Thymus (tissue), 14 donors: ENCODE results near the gene CROCC. TPM values are rescaled to one million over a fixed set of nuclear protein-coding genes. Genes with fewer than 3 reads are reported as not detected.
"Not testable (repeated sequence)": the region's sequence is repeated elsewhere in the genome, so short reads cannot be mapped to it uniquely, and the experiment has no call there.

Experiments
- DNase-seq, 9 donors: peaks; one replicate each; pipeline ENCODE4 v3.0.0-alpha.2; 2013; ENCODE audit warnings: low spot score in 9 of 9, low read depth in 6 of 9, missing footprints in 1 of 9
- H3K27ac ChIP-seq, 2 donors: one replicate each; pipeline ENCODE4 v1.5.1; 2013; ENCODE audit warnings: control low read depth in 1 of 2, low read depth in 1 of 2, low read length in 1 of 2, mild to moderate bottlenecking in 1 of 2, moderate library complexity in 1 of 2
- H3K27me3 ChIP-seq, 2 donors: one replicate each; pipeline ENCODE4 v1.5.1; 2013; ENCODE audit warnings: low read length in 1 of 2; ENCODE audit not compliant: control insufficient read depth in 2 of 2, insufficient read depth in 1 of 2
- H3K36me3 ChIP-seq, 2 donors: one replicate each; pipeline ENCODE4 v1.5.1; 2013; ENCODE audit warnings: low read length in 1 of 2, mild to moderate bottlenecking in 1 of 2, moderate library complexity in 1 of 2; ENCODE audit not compliant: control insufficient read depth in 2 of 2, insufficient read depth in 2 of 2
- H3K4me1 ChIP-seq, 2 donors: one replicate each; pipeline ENCODE4 v1.5.1; 2013; ENCODE audit warnings: low read length in 2 of 2; ENCODE audit not compliant: control insufficient read depth in 2 of 2, insufficient read depth in 2 of 2
- H3K4me3 ChIP-seq, 2 donors: one replicate each; pipeline ENCODE4 v1.5.1; 2013; ENCODE audit warnings: low read length in 2 of 2, control low read depth in 1 of 2, mild to moderate bottlenecking in 1 of 2
- H3K9me3 ChIP-seq, 2 donors: one replicate each; pipeline ENCODE4 v1.5.1; 2013; ENCODE audit warnings: low read length in 1 of 2, mild to moderate bottlenecking in 1 of 2; ENCODE audit not compliant: control insufficient read depth in 2 of 2, insufficient read depth in 1 of 2
- WGBS: extraction: QIAGEN DNeasy Blood & Tissue Kit; methylation state at CpG from one replicate; pipeline ENCODE4 v1.1.7; 2013; 5-methylcytosine and 5-hydroxymethylcytosine counted together
- long read RNA-seq, 10 donors: transcript quantifications; one replicate each; lab custom pipeline, GENCODE V29; 2026
- polyA plus RNA-seq: library from polyadenylated mRNA; stranded (reverse); fragments of 200-250 nt; gene quantifications from one replicate; pipeline ENCODE4 v1.2.3, GENCODE V29; 2013
- total RNA-seq: library from RNA; stranded (reverse); fragments of 120-200 nt; gene quantifications from one replicate; pipeline ENCODE4 v1.2.4, GENCODE V29; 2013
- donor health status: healthy.

Gene CROCC, protein sequence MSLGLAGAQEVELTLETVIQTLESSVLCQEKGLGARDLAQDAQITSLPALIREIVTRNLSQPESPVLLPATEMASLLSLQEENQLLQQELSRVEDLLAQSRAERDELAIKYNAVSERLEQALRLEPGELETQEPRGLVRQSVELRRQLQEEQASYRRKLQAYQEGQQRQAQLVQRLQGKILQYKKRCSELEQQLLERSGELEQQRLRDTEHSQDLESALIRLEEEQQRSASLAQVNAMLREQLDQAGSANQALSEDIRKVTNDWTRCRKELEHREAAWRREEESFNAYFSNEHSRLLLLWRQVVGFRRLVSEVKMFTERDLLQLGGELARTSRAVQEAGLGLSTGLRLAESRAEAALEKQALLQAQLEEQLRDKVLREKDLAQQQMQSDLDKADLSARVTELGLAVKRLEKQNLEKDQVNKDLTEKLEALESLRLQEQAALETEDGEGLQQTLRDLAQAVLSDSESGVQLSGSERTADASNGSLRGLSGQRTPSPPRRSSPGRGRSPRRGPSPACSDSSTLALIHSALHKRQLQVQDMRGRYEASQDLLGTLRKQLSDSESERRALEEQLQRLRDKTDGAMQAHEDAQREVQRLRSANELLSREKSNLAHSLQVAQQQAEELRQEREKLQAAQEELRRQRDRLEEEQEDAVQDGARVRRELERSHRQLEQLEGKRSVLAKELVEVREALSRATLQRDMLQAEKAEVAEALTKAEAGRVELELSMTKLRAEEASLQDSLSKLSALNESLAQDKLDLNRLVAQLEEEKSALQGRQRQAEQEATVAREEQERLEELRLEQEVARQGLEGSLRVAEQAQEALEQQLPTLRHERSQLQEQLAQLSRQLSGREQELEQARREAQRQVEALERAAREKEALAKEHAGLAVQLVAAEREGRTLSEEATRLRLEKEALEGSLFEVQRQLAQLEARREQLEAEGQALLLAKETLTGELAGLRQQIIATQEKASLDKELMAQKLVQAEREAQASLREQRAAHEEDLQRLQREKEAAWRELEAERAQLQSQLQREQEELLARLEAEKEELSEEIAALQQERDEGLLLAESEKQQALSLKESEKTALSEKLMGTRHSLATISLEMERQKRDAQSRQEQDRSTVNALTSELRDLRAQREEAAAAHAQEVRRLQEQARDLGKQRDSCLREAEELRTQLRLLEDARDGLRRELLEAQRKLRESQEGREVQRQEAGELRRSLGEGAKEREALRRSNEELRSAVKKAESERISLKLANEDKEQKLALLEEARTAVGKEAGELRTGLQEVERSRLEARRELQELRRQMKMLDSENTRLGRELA (N-terminal part only)
- total RNA-seq (9.4 TPM), polyA plus RNA-seq (97.1 TPM)
- long read RNA-seq, donor 1, result 0 reads
- long read RNA-seq, donor 2, partial matches to known transcripts, result 0 of 8 reads
- long read RNA-seq, donor 2, other reads (novel, unspliced or antisense), result 8 of 8 reads
- long read RNA-seq, donor 3, partial matches to known transcripts, result 5 of 5 reads
- long read RNA-seq, donor 3, other reads (novel, unspliced or antisense), result 0 of 5 reads
- long read RNA-seq, donor 4, partial matches to known transcripts, result 5 of 5 reads
- long read RNA-seq, donor 4, other reads (novel, unspliced or antisense), result 0 of 5 reads
- long read RNA-seq, donor 5, result 0 reads
- long read RNA-seq, donor 6, result 0 reads
- long read RNA-seq, donor 7, partial matches to known transcripts, result 0 of 25 reads
- long read RNA-seq, donor 7, other reads (novel, unspliced or antisense), result 25 of 25 reads
- long read RNA-seq, donor 8, result 0 reads
- long read RNA-seq, donor 9, result 0 reads
- long read RNA-seq, donor 10, result 0 reads

DNA sequence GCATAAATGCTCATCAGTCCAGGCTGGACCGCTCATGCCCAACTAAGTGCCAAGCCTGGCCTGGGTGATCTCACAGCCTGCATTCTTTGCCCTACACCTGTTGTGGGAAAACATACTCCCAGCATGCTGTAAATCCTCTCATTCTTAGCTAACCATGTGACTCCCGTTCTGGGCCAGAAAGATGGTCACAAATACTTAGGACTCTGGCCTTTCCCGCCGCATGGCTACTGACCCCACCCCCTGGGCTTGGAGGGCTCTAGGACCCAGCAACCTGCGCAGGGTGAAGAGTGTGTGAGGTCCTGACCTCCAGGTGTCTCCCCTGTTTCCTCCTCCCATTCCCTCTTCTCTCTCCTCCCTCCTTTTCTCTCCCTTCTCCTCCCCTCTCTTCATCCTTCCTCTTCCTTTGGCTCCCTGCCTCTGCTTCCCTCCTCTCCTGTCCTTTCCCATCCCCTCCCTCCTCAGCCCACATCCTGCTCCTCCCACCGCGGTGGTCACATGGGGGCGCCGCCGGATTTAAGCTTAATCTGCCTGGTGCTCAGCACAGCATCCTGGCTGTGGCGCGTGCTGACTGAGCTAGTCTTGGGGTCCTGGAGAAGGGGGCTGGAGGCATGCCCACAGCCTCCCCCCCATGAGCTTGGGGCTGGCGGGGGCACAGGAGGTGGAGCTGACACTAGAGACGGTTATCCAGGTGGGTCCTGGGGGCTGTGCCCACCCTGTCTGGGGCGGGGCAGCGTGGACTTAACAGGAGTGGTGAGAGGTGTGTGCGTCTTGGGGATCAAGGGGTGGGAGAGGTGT, at the start of gene CROCC:
TSS of gene CROCC (plus strand) at position 541 of the 795 bp plus-strand sequence. CDS start at position 629, 88 bp downstream.
- WGBS, result 22% methylated on average over 17 of the region's 17 CpGs
- H3K27ac ChIP-seq, result peak within 1 kb of the TSS in 1 of 2 donors; percentile 26
- H3K27me3 ChIP-seq, result no peaks in the 10 kb centered on the region
- peak within 1 kb of the TSS; percentile 0 to 48 for H3K4me3 ChIP-seq
- no peaks in the 10 kb centered on the region for H3K36me3 ChIP-seq
- DNase-seq, result peak in 5 of 9 donors; percentile 56 to 87 (median 73)
- H3K4me1 ChIP-seq, result peaks cover 14 to 43% of the 10 kb centered on the region in 2 donors
- H3K9me3 ChIP-seq, result no peaks in the 10 kb centered on the region

- Histone ChIP-seq H3K4me1 (peaks cover 0 to 11% of the 10 kb centered on the region in 2 donors), H3K27me3 (peaks cover 0 to 66% of the 10 kb centered on the region in 2 donors)
- H3K4me3 ChIP-seq, H3K9me3 ChIP-seq, H3K36me3 ChIP-seq, H3K27ac ChIP-seq: not testable (repeated sequence)
- peak in 2 of 9 donors; percentile 20 to 27 for DNase-seq
- WGBS, result 52% methylated on average over 58 of the region's 66 CpGs
These were observed 49.3 kb upstream of the CROCC start for GRCh38 chr1:16872152-16873075.

DNA sequence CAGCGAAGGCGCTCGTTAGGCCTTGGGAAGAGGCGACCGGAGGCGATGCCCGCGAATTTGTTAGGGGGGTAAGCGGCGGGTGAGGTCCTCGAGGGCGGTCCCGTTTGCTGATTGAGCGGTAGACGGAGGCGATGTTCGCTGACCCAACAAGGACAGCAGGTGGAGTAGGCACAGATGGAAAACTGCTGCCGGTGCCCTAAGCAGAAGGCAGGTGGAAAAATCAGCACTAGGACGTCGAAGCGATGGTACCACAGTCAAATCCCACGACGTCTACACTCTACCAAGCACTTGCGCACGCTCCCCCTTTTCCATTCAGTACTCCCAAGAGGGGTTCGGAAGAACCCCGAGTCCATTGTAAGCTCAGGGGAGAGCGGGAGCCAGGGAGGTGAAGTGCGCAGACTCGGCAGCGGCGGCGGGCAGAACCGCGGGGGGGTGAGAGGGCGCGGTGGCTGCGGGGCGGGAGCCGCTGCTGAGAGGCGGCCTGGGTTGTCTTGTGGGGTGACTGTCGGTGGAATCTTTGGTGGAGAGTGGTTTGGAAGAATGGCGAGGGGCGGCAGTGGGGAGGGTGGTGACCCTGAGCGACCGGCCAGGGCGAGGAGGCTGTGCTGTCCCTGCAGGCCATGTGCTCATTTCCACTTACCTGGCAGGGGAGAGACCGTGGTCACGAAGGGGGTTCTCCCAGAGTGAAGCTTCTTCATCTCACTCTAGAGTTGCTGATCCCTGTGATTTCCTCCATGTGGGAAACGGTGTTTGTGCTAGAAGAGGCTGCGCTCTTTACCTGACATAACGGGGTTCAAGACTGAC, 48.5 kb upstream of the CROCC start:
- H3K9me3 ChIP-seq, H3K36me3 ChIP-seq, H3K27ac ChIP-seq: not testable (repeated sequence)
- peaks cover 0 to 11% of the 10 kb centered on the region in 2 donors for H3K4me1 ChIP-seq
- DNase-seq, result peak in 2 of 9 donors; percentile 38 to 54
- 34% methylated on average over 41 of the region's 52 CpGs for WGBS
- peaks cover 0 to 66% of the 10 kb centered on the region in 2 donors for H3K27me3 ChIP-seq
- H3K4me3 ChIP-seq, result peak overlapping the region in 1 of 2 donors; percentile 25

GRCh38 chr1:16874968-16875765, 46.6 kb upstream of the CROCC start:
- not testable (repeated sequence) for H3K4me3 ChIP-seq, H3K27ac ChIP-seq, H3K36me3 ChIP-seq, H3K9me3 ChIP-seq, DNase-seq
- H3K4me1 ChIP-seq, result peaks cover 0 to 11% of the 10 kb centered on the region in 2 donors
- WGBS, result 81% methylated on average over 31 of the region's 35 CpGs
- peaks cover 0 to 70% of the 10 kb centered on the region in 2 donors for H3K27me3 ChIP-seq

DNA sequence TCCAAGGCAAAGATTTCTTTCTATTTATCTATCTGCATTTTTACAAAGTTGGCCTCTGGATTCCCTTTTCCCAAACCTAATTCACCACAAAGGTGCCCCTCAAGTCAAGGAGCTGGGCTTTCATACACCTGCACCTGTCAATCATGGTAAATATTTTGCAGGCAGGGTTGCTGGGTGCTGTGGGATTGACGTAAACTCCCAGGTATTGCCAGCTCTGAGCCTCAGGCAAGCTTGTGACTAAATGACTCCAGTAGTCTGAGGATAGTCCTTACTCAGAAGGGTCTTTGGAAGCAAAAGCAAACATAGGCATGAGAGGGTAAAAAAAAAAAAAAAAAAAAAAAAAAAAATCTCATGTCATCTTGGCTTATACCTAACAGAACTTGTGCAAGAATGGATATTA, 40.0 kb upstream of the CROCC start:
- DNase-seq, H3K4me1 ChIP-seq, H3K9me3 ChIP-seq, H3K36me3 ChIP-seq, H3K27ac ChIP-seq, H3K4me3 ChIP-seq: not testable (repeated sequence)
- WGBS, result 92% methylated on average over 1 of the region's 1 CpG
- peaks cover 0 to 64% of the 10 kb centered on the region in 2 donors for H3K27me3 ChIP-seq

DNA sequence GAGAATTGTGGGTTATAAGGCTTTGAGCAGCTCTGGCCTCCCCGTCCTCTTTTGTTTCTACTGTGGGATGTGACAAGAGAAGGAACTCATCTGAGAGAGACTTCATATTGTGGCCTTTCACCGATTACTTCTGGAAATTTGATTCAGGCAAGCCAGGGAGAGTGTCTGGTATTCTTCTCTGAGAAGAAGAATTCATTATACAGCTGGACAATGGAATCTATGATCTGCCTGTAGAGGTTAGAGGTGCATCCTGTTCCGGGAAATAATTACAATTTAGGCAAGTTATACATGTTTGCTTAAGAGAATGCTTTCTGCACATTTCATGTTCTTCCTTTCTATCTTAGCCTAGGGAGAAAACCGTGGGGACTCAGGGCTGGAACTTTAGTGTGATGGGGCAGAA, 38.7 kb upstream of the CROCC start:
- Histone ChIP-seq H3K4me1 (no peaks in the 10 kb centered on the region), H3K27ac (no peak overlapping the region), H3K27me3 (peaks cover 0 to 69% of the 10 kb centered on the region in 2 donors), H3K36me3 (no peaks in the 10 kb centered on the region), H3K4me3 (no peak overlapping the region), H3K9me3 (no peaks in the 10 kb centered on the region)
- DNase-seq, result no peak
- 84% methylated on average over 4 of the region's 4 CpGs for WGBS
